GM19025 (cell line): ENCODE data around the gene JAG1.

Experiments used
- ATAC-seq: cut with Tn5 transposase; IDR thresholded peaks from one replicate; pipeline ENCODE4 v1.9.1; 2021; ENCODE audit warnings: mild to moderate bottlenecking, low read depth, moderate library complexity; ENCODE audit not compliant: unreplicated experiment

JAG1 gene

DNA sequence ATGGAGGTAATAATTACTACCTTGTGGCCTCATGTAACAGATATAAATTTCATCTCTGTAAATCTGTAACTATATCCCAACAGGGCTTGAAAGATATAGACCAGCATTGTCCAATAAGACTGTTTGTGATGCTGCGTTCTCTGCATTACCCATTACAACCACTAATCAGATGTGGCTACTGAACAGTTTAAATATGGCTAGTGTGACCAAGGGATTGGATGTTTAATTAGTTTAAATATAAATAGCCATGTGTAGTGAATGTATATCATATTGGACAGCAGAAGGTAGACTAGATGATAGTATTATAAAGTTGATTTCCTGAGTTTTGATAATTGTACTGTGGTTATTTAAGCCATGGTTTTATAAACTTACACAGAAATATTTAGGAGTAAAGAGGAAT, 27.8 kb upstream of the JAG1 start:
- ATAC-seq: no peak

GRCh38 chr20:10699941-10700340, 26.1 kb upstream of the JAG1 start:
- no peak for ATAC-seq

GRCh38 chr20:10699489-10699888, 25.7 kb upstream of the JAG1 start:
- no peak for ATAC-seq

GRCh38 chr20:10696650-10697049, 22.9 kb upstream of the JAG1 start:
- no peak for ATAC-seq

GRCh38 chr20:10689385-10689784, 15.6 kb upstream of the JAG1 start:
- ATAC-seq: no peak

- no peak for ATAC-seq
These were observed 14.1 kb upstream of the JAG1 start for GRCh38 chr20:10687895-10688294.

DNA sequence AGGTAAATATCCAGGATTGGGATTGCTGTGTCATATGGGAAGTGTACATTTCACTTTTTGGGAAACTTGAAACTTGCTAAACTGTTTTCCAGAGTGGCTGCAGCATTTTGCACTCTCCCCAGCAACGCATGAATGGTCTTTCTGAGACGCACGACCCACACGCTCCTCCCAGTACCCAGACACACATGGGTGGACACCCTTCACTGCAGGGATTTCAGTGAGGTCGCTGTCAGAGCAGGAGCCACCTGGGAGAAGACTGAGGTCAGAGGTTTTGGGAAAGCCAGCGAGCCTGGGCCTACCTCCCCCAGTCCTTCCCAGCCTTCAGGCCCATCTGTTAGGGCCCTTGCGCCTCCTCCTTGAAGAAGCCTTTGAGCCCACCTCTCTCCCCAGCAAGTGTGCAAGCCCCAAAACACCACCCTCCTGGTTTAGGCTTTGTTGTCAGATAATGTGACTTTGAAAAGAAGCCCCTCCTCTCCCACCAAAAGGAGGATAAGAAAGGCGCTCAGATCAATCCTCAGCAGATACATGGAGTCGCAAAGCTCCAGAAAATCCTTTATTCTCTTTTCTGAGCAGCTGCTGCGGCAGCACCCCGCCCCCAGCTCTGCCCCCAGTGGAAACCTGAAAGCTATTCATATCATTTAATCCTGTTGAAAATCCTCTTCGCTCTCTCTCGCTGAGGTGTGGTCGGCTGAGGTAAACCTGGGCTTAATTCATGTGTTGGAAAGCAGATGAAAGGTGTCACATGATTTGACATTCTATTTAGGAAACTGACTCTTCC, 12.7 kb upstream of the JAG1 start:
- ATAC-seq: no peak

- ATAC-seq: no peak
These were observed 9.7 kb upstream of the JAG1 start for GRCh38 chr20:10683537-10683936.

GRCh38 chr20:10682939-10683338, 9.1 kb upstream of the JAG1 start:
- no peak for ATAC-seq

DNA sequence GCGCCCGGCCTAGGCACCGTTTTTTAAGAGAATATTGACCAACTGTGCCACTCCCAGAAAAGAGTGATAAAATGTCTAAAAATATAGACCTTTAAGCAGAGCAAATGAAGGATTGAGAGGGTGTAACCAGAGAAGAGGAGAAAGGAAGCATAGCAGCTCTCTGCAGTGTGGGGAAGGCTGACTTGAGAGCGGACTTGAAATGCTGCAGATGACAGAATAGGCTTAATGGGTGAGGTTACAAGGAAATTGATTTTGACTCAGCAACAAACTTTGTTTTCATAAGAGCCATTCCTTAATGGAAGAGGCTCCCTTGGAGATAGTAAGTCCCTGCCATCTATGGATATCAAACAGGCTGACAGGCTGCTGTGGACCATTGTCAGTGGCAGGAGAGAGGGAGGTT, 7.7 kb upstream of the JAG1 start:
- no peak for ATAC-seq

GRCh38 chr20:10680571-10680970, 6.8 kb upstream of the JAG1 start:
- no peak for ATAC-seq

- no peak for ATAC-seq
These were observed 5.5 kb upstream of the JAG1 start for GRCh38 chr20:10679269-10679668.

DNA sequence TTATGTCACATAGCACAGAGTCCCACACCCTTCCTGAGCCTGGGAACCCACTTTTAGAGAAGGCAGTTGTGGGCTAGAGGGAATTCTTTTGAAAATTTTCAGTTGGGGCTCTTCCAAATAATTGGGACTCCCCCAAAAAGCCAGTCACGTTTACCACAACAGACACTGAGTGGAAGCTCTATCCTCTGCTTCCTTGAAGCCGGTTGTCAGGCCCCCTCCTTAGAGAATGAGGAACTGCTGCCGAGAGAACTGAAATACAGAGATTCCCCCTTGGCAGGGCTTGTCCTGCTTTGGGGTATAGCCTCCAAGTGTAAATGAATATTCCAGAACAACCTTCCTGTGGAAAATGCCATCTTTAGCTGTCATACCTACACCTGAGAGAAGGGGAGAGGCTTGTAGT, 2.7 kb upstream of the JAG1 start:
- ATAC-seq: no peak

DNA sequence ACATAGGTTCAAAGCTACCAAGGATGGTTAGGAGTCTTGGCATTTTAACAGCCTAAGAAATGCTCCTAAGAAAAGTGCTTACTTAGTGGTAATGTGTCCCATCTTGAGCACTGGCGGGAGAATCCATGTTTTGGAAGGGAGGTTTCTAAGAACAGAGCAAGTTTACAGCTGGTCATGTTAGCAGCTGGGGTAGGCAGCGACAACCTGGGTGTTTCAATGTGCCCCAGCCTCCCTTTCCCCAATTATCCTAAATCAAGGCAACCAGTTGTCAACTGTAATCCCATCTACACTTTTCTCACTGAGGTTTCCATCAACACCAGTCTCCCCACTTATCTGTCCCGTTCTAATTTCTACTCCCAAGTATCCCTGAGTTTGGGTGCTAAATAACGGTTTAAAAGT, 1.6 kb upstream of the JAG1 start:
- ATAC-seq: no peak

DNA sequence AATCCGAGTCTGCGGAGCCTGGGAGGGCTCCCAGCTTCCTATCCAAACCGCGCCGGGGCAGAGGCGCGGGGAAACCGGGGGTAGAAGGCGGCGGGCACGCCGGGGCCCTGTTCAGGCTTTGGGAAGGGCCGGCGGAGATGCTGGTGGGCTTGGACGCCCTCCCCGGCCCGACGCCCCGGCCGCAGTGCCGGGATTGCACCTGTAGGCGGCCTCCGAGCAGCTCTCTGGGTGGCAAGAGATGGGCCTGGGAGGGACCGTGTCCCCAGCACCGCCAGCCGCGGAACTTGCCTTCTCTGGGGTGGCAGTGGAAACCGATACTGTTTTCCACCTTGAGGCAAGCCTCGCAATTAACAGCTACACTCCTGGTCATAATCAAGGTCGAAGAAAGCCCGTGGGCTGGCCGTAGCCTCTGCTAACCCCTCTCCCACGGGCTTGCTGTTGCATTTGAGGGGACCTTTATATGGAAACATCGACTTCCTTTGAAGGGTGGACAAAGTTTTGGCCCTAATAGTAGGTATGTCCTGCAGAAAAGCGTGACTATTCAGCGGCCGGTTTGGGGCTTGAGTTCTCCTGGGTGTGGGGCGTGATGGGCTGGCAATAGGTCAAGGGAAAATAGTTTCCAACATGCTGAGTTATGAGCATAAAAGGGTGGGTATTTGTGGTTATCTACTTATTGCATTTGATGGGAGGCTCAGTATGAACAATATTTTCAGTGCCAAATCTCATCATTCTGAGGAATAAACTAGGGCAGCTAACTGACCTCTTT, 1.1 kb upstream of the JAG1 start:
- ATAC-seq: peak; percentile 34

DNA sequence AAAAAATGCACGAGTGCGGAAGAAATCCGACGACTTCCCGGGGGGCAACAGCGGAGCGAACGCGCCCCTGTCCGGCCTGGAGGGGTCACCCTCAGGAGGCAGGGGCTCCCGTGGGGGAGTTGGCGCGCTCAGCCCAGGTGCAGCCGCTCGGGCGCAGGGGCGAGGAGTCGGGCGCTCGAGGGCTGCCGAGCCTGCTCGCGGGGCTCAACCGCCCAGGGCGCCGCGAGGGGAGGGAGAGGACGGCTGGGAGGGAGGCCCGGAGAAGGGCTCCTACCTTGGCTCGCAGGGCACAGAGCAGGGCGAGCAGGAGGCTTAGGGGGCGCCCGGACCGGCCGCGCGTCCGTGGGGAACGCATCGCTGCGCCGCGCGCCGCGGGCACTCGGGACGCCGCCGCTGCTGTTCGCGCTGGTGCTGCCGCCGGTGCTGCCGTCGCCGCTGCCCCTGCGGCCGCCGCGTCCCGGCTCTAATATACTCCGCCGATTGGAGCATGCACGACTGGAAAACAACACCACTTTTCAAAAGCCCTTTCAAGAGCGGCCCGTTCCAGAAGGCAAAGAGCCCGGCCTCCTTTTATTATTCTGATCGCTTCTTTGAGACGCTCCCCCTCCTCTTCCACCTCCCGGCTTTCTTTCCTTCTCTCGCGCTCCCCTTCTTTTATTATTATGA, 490 bp downstream of the JAG1 start:
- ATAC-seq: no peak

GRCh38 chr20:10672624-10673127, 1.1 kb downstream of the JAG1 start:
- no peak for ATAC-seq

DNA sequence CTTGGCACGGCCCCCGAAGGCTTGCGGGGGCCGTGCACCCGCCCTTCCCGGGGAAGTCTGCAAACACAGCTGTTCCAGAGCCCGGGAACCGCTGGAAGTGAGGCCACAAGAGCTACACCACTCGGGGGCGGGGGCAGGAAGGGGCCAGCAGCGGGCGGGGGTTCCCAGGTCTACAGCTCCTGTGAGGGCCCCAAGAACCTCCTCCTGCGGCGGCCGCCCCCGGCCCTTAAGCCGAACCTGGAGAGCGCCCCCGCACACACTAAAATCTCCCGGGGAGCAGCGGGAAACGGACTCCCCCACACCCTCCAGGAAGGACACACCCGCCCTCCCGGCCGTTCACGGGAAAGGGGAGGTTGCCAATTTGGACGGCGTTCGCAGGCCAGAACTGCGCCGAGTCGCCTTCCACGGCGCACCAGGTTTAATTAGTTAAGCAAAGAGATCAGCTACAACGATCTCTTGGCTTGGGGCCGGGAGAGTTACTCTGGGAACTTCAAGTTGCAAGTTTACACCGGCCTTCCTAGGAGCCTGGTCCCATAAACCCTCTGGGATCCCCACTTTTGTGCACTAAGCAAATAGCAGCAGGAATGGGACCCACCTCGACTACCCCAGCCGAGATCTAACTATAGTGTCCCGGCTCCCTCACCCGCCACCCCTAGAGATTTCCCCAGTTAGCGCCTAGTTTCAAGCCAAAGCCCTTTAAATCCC, 1.7 kb downstream of the JAG1 start:
- ATAC-seq: no peak

DNA sequence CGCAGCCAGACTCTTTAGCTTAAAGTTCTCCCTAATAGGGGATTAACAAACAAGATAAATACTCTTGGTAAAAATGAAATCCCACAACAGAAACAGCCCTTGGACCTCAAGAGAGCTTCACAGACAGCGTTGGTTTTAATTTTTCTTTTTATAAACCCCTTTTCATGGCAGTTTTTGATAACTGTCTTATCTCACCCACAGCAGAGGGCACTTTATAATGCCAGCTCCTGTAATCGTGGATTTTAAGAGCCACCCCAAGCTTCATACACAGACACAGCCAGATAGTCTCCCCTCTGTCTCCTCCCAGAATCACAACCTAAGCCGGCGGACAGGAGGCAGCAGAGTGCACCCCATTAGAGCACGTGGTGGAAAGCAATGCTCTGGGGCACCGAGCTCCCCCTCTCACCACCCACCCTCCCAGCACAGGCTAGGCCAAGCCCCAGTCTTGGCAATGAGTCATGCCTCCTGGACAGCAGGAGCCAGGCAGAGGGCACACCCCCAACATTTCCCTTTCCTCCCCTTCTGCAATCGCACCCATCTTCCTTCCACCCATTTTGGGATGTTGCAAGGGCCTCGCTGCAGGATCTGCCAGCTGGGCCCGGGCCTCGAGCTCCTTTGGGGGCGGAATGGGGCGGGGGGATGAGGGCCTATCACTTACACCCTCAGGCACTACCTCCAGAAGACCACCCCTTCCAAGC, 2.4 kb downstream of the JAG1 start:
- peak; percentile 20 for ATAC-seq
